Upper lobe of left lung (tissue), 4 donors: ENCODE data around the gene PCSK6.

Experiments
- CTCF ChIP-seq, 6 experiments: fragments of 450-650 bp in 4 of 6; fragments of 200-600 bp in 2 of 6; sonication (generic) in 2 of 6; IDR thresholded peaks; one replicate each; pipeline ENCODE4 v1.5.1; 2016 to 2019; ENCODE audit warnings: antibody characterized with exemption in 6 of 6
- POLR2A ChIP-seq, 4 donors: fragments of 450-650 bp; IDR thresholded peaks; one replicate each; pipeline ENCODE4 v1.5.1; 2016 to 2017; ENCODE audit warnings: antibody characterized with exemption in 4 of 4, mild to moderate bottlenecking in 2 of 4
- POLR2AphosphoS5 ChIP-seq, 2 donors: sonication (generic); formaldehyde crosslinking; IDR thresholded peaks; one replicate each; pipeline ENCODE4 v1.5.1; 2017; ENCODE audit warnings: antibody characterized with exemption in 2 of 2

DNA sequence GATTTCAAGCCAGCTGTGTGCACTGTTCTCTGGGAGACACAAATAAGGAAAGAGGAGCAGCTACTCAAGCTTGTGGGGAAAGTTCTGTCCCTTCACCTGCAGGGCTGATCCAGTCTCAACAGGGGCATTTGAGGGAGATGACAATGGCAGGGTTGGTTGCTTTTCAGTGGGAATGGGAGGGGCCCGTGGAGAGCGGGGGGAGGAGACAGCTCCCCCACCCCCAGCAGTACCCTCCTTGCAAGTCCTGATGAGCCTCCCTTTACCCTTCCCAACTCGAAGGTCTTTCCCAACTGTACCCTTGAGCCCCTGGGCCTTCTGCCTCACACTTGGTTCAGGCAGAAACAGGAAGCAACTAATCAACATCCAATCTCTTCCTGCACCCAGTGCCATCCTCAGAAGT lies 122.7 kb downstream of the PCSK6 start:
- TF ChIP-seq POLR2AphosphoS5 (IDR thresholded peaks at IDR 0.05) = no peak
- no peak for TF ChIP-seq POLR2A (IDR thresholded peaks at IDR 0.05)
- TF ChIP-seq CTCF (IDR thresholded peaks at IDR 0.05) = no peak
